HuH-7.5 (cell line): ENCODE measurements around the gene BANF2.
"Not testable (repeated sequence)": the region's sequence is repeated elsewhere in the genome, so short reads cannot be mapped to it uniquely, and the experiment has no call there.

Source experiments
- DNase-seq: peaks from one replicate; pipeline ENCODE4 v3.0.0; 2011; ENCODE audit warnings: low spot score

The BANF2 gene

GRCh38 chr20:17699931-17700351, at the start of gene BANF2:
BANF2 (plus strand) TSS chr20:17699966; CDS start chr20:17725026, 25,060 bp downstream.
- no peak for DNase-seq

- peak; percentile 22 for DNase-seq
These were observed 49.3 kb upstream of the BANF2 start for GRCh38 chr20:17650301-17651128.

GRCh38 chr20:17651129-17651759, 48.5 kb upstream of the BANF2 start:
- DNase-seq: peak; percentile 20

- DNase-seq: peak; percentile 54
These were observed 47.9 kb upstream of the BANF2 start for GRCh38 chr20:17651760-17652388.

GRCh38 chr20:17652411-17652810, 47.4 kb upstream of the BANF2 start:
- no peak for DNase-seq

- peak; percentile 10 for DNase-seq
These were observed 45.7 kb upstream of the BANF2 start for GRCh38 chr20:17653835-17654648.

GRCh38 chr20:17654649-17655285, 45.0 kb upstream of the BANF2 start:
- DNase-seq: peak; percentile 46

GRCh38 chr20:17655286-17655651, 44.5 kb upstream of the BANF2 start:
- DNase-seq: no peak

- DNase-seq: no peak
These were observed 43.8 kb upstream of the BANF2 start for GRCh38 chr20:17655865-17656479.

- DNase-seq: no peak
These were observed 42.5 kb upstream of the BANF2 start for GRCh38 chr20:17657079-17657825.

GRCh38 chr20:17657898-17658647, 41.7 kb upstream of the BANF2 start:
- DNase-seq: no peak

GRCh38 chr20:17658648-17658993, 41.1 kb upstream of the BANF2 start:
- DNase-seq: no peak

GRCh38 chr20:17659344-17659743, 40.4 kb upstream of the BANF2 start:
- not testable (repeated sequence) for DNase-seq

GRCh38 chr20:17659801-17660200, 40.0 kb upstream of the BANF2 start:
- no peak for DNase-seq

GRCh38 chr20:17660667-17661066, 39.1 kb upstream of the BANF2 start:
- peak; percentile 56 for DNase-seq

- peak; percentile 66 for DNase-seq
These were observed 38.5 kb upstream of the BANF2 start for GRCh38 chr20:17661121-17661744.

- no peak for DNase-seq
These were observed 37.3 kb upstream of the BANF2 start for GRCh38 chr20:17662333-17663039.

- no peak for DNase-seq
These were observed 36.7 kb upstream of the BANF2 start for GRCh38 chr20:17663040-17663399.

- no peak for DNase-seq
These were observed 36.3 kb upstream of the BANF2 start for GRCh38 chr20:17663486-17663885.
